ENCODE data around the gene AQP11.
"Not testable (repeated sequence)": the region's sequence is repeated elsewhere in the genome, so short reads cannot be mapped to it uniquely, and the experiment has no call there.

The AQP11 gene

GRCh38 chr11:77589521-77590193, at the start of gene AQP11:
Gene AQP11, plus strand, starts transcription at chr11:77589953. Its CDS starts 40 bp downstream, at chr11:77589993.
- DNase-seq: peak; percentile 82

- no peak for DNase-seq
These were observed 47.5 kb upstream of the AQP11 start for GRCh38 chr11:77542296-77542695.

GRCh38 chr11:77547047-77547836, 42.5 kb upstream of the AQP11 start:
- no peak for DNase-seq

- DNase-seq: peak; percentile 66
These were observed 41.7 kb upstream of the AQP11 start for GRCh38 chr11:77547863-77548551.

DNA sequence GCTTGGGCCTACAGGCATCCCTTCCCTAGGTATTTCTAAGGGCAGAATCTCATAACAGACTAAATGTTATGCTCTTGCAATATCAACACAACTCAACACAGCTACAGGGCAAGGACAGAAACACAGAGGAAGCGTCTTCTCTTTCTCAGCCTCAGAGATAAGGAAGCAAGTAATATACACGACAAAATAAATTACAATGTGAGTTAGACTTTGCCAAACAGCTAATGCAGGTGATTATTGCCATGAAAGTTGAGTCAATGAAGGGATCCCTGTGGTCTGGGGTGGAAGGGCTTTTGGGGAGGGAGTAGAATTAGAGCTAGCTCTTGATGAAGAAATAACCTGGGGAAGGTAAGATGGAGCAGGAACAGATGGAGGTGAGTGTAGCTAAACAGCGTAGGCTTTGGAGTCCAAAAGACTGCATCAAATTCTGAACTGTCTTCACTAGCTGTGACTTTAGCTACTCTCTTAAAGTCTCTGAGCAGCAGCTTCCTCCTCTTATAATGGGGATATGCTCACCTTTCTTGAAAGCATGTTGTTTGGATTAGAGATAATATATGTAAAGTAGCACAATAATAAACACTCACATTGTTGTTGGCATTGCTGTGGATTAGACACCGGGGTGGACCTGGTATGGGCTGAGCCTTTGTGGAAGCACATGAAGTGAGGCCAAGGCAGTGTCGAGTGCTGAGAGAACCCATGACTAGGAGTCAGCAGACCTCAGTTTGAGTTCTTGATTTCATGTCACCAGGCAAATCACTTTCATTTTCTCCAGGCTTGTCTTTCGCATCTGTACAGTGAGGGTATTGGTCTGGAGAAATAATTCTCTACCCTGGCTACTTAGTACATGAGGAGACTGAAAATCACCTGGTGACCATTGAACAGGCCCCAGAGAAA, 41.0 kb upstream of the AQP11 start:
- no peak for DNase-seq

- DNase-seq: not testable (repeated sequence)
These were observed 38.3 kb upstream of the AQP11 start for GRCh38 chr11:77551426-77551825.

DNA sequence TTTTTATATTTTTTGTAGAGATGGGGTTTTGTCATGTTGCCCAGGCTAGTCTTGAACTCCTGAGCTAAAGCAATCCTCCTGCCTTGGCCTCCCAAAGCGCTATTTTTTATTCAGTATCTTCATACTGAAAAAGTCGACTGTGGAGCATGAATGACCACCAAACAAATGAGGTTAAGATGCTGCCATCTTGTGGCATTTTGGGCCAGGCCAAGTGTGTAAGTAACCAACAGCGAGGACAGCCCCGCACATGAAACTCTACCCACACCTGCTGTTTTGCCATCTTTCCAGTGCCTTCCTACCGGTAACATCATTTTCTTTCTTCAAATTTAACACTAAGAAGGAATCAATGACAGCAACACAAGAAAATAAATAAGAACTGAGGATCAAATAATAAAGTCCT, 32.2 kb upstream of the AQP11 start:
- no peak for DNase-seq

DNA sequence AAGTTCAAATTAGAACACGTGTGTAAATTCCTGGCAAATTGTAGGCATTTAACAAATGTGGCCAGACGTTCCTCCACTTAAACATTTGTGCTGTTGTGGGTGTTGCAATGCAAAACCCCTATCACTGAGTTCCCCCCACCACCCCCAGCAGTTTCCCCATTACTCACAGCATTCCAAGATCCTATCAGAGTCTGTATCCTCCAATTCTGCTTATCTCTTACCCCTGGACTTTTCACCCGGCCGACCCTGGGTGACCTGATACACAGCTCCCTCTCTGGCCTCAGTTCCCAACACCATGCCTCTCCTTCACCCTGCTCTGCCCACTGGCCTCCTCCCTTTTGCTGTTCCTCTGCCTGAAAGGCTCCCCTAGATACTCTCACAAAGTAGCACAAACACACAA, 31.4 kb upstream of the AQP11 start:
- no peak for DNase-seq

GRCh38 chr11:77559686-77560401, 29.9 kb upstream of the AQP11 start:
- DNase-seq: no peak

- no peak for DNase-seq
These were observed 29.1 kb upstream of the AQP11 start for GRCh38 chr11:77560605-77561004.

GRCh38 chr11:77561257-77561656, 28.5 kb upstream of the AQP11 start:
- no peak for DNase-seq

- DNase-seq: no peak
These were observed 21.4 kb upstream of the AQP11 start for GRCh38 chr11:77568306-77568705.

- DNase-seq: no peak
These were observed 20.7 kb upstream of the AQP11 start for GRCh38 chr11:77568916-77569675.

DNA sequence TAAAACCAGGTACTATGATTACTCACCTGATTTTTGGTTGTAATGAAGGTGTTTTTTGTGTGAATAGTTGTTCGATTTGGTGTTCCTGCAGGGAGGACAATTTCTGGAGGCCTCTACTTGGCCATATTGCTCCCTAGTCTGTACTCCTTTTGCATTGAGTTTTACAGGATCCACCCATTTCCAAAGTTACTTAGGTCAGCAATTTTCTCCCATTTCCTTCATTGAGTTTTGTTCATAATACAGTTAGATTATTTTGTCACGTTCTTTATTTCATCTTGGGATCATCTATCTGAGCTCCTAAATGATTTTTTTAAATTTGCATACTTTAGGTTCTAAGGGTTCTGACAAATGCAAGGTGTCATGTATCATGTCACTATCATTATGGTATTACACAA, 20.1 kb upstream of the AQP11 start:
- DNase-seq: no peak

GRCh38 chr11:77570896-77571295, 18.9 kb upstream of the AQP11 start:
- DNase-seq: not testable (repeated sequence)

GRCh38 chr11:77575428-77575827, 14.3 kb upstream of the AQP11 start:
- DNase-seq: not testable (repeated sequence)

DNA sequence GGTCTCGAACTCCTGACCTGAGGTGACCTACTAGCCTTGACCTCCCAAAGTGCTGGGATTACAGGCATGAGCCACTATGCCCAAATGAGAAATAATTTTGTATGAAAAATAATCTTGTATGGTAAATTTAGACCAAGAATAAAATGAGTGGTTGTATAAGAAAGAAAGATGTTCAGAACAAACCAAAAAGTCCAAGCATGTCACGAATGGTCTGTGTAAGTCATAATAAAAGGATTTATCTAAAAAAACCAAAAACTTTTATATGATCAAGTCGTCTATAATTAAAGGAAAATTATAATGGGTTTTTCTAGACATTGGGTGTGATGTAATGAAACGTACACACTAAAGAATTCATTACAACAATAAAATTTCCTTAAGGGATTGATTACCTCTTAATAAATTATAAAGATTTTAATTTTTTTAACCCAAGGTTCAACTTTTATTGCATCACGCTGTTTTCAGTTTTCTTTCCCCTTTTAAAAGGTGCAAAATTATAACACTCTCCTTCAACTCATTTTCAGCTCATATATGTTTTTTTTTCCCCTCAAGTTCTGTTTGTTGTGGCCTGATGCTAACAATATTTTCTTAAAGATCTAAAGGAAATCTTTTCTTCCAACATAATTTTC, 8.9 kb upstream of the AQP11 start:
- DNase-seq: no peak

DNA sequence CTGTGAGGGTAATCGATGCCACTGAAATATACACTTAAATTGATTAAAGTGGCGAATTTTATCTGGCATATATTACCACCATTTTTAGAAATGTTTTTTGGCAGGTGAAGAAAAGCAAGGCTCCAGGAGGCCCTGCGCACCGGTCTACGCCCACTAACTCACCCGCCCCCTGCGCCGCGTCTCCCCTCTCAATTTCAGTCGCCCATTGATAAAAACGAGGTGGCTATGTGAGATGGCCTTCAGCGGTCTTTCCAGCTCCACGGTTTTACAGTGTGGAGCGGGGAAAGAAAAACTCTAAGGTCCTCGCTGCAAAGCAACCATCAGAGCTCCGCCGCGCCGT, 602 bp upstream of the AQP11 start:
- no peak for DNase-seq

DNA sequence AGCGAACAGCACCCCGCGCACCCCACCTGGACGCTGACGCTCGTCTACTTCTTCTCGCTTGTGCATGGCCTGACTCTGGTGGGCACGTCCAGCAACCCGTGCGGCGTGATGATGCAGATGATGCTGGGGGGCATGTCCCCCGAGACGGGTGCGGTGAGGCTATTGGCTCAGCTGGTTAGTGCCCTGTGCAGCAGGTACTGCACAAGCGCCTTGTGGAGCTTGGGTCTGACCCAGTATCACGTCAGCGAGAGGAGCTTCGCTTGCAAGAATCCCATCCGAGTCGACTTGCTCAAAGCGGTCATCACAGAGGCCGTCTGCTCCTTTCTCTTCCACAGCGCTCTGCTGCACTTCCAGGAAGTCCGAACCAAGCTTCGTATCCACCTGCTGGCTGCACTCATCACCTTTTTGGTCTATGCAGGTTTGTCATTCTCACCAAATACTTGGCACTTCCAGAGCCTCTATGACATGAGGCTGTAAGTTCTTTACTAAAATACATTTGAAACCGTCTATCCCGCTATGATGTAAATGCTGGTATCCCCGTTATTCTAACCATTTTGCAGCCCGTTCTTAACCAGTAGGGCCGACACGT, 535 bp downstream of the AQP11 start:
- peak; percentile 68 for DNase-seq

GRCh38 chr11:77592727-77593126, 3.0 kb downstream of the AQP11 start:
- no peak for DNase-seq

- no peak for DNase-seq
These were observed 4.1 kb downstream of the AQP11 start for GRCh38 chr11:77593883-77594282.

Data from NCI-H526 treated with DMSO at 0.1 percent for 48 hours (cell line).